Left ventricle myocardium superior (tissue), 1 donor: Measurements from ENCODE around the gene SRRM4. TPM values are rescaled to one million over a fixed set of nuclear protein-coding genes. Genes with fewer than 3 reads are reported as not detected.

ENCODE experiments used
- ATAC-seq: fragments of 200-7000 bp; cut with Tn5 transposase; one replicate; pipeline ENCODE4 v1.9.1; 2020; ENCODE audit warnings: mild to moderate bottlenecking, moderate library complexity
- DNase-seq: peaks from one replicate; pipeline ENCODE4 v3.0.0-alpha.2; 2020
- intact Hi-C: fragments of 100-400 bp; cut with micrococcal nuclease; formaldehyde crosslinking; loops from one replicate; pipeline ENCODE4 v1.11.0; 2022
- total RNA-seq: library from RNA; stranded (reverse); fragmentation: NEBNext Ultra II Directional; extraction: Animal tissue kit (Norgen Biotek cat#: 25700); gene quantifications from one replicate; pipeline ENCODE4 v1.2.1, GENCODE V29; 2021
- donor health status: DM: no; HTN: yes; CAD: no; lungs with severe emphysema.

Gene SRRM4
- total RNA-seq, 1 donor from 2014 or later, result 0.42 TPM

DNA sequence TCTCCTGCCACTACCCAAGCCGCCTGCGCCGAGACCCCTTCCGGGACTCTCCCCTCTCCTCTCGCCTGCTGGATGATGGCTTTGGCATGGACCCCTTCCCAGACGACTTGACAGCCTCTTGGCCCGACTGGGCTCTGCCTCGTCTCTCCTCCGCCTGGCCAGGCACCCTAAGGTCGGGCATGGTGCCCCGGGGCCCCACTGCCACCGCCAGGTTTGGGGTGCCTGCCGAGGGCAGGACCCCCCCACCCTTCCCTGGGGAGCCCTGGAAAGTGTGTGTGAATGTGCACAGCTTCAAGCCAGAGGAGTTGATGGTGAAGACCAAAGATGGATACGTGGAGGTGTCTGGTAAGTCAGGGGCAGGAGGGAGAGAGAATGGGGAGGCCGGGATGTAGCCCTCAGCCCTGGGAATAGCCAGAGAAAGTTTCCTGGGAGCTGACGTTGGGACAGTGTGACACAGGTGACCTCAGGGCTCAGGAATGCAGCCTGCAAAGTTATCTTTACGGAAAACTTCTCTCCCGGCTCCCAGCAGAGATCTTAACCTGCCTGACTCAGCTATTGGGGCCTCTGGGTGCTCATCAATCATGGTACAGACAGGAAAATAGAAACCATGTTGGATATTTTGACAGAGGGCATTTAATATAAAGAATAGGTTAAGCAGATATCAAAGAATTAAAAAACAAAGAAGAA, 198.1 kb downstream of the SRRM4 start:
- DNase-seq, result peak; percentile 41
- peak; percentile 24 for ATAC-seq
- intact Hi-C loops, result no loop called here

DNA sequence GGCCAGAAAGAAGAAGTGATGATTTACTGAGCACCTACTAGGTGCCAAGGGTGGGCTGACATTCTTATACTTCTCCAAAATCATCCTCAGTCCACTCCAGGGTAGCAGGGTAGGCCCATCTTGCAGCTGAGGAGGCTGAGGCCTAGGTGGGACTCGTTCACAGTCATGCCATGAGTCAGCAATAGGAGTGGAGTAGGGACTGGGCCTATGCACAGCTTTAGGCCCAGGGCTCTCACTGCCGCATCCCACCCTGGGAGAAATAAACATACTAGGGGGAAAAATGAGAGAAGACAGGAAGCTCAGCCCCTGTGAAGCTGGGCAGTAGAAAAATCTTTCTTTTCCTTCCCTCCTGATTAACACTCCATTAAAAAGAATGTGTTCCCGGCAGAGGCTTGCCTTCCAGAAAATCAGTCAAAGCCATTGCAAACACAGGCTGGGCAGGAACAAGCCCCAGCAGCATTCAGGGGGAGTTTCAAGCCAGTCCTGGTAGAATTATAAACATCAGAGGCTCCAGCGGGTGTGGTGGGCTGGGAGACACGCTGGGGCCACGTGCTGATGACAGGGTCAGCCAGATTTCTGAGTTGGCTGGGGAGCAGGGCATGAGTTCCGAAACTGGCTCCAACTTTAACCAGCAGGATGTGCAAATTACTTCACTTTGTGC, 199.2 kb downstream of the SRRM4 start:
- DNase-seq (peak; percentile 64), ATAC-seq (no peak)
- intact Hi-C loops, result no loop called here

DNA sequence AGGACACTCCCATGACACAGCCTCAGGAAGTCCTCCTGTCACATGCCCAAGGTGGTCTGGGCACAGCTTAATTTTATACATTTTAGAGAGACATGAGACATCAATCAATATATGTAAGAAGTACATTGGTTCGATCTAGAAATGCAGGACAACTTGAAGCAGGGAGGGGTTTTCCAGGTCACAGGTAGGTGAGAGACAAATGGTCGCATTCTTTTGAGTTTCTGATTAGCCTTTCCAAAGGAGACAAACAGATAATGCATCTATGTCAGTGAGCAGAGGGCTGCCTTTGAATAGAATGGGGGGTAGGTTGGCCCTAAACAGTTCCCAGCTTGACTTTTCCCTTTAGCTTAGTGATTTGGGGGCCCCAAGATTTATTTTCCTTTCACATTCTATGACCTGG, 199.9 kb downstream of the SRRM4 start:
- no peak for DNase-seq
- no peak for ATAC-seq
- intact Hi-C loops, result no loop called here

DNA sequence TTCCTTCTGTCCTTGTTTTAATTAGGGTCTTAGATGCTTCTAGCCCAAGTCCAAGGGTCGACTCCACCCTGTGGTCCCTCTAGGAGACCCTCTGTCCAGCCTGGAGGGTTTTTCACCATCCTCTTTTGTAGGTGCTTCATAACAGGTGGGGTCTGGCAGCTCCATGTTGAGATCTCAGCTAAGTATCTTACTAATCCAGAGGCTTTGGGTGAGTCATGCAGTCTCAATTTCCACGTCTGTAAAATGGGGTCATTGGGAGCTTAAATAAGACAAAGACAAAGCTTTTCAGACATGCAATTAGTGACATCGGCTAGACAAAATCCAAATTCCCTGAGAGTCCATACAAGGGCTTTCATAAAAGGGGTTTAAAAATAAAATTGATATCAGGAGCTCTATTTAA, 200.6 kb downstream of the SRRM4 start:
- ATAC-seq (no peak), DNase-seq (no peak)
- intact Hi-C loops, result no loop called here

DNA sequence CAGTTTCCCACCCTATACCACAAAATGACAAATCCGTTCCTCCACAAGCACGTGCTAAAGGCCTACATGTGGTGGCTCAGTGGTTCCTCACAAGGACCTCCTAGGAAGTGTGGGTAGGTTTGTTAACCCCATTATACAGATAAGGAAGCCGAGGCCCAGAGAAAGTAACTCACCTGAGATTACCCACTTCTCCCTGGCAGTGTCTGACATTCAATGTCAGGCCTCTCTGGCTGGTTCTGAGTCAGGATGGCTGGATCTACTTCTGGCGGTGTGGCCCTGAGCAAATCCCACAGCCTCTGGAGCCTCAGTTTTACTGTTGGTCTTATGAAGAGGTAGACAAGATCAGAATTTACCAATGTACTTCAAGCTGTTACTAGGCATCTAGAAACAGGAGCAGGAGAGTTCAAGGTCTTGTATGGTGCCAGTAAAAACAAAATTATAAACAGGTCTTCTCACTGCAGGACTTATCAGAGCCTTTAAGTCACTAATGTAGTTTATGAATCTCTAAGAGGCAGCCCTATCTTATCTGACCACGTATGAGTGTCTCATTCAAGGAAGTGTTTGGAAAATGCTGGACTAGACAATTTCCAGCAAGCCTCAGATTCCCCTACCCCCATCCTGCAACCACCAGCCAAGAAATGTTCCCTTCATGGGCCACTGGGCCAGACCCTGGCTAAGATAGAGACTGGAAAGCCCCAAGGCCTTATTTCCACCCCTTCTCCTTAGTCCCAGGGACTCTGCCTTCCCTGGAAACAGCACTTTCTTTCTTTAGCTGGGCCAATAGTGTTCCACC, 201.6 kb downstream of the SRRM4 start:
- peak; percentile 35 for ATAC-seq
- intact Hi-C loops, result no loop called here
- no peak for DNase-seq

DNA sequence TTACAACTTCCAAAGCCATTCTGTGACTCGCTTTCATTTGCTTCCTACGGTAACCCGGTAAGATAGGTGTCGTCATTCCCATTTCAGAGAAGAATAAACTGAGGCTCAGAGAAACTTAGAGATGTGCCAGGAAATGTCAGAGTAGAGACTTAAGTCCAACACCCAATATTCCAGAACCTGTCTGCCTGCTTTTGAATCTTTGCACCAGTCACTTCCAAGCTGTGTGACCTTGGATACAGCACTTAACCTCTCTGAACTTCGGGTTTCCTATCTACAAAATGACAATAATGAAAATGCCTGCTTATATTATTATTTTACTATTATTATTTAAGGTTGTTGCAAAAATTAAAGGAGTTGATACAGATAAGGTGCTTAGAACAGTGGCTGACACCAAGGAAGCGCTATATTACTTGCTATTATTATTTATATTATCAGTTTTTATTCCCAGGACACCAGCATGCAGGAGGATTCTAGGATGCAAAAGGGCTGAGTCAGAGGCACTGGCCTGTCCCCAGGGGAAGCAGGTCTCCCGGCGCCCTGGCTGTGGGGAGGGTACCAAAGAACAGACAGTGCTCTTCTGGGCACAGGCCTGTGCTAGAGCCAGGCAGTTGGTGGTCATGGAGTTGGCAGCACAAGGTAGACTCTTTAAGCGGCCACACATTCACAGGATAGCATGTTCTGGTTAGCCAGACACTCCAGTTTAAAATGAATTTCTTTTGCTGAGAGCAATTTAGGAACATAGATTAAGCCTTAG, 202.8 kb downstream of the SRRM4 start:
- ATAC-seq, result peak; percentile 68
- intact Hi-C loops, result no loop called here
- DNase-seq, result peak; percentile 77

DNA sequence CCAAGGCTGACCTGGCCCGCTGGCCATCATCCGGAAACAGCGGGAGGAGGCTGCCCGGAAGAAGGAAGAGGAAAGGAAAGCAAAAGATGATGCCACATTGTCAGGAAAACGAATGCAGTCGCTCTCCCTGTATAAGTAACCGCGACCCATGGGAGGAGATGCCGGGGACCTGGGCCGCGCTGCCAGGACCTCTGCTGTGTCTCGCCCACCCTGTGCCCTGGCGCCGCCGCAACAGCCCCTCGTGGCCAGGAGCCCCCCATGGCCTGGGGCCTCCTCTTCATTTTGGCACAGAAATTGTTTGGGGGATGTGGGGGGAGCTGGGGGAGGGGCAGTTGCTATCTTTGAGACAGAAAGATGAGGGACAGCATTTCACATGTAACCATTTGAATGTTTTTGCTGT, 213.9 kb downstream of the SRRM4 start:
- intact Hi-C loops, result no loop called here
- no peak for ATAC-seq
- DNase-seq, result no peak

DNA sequence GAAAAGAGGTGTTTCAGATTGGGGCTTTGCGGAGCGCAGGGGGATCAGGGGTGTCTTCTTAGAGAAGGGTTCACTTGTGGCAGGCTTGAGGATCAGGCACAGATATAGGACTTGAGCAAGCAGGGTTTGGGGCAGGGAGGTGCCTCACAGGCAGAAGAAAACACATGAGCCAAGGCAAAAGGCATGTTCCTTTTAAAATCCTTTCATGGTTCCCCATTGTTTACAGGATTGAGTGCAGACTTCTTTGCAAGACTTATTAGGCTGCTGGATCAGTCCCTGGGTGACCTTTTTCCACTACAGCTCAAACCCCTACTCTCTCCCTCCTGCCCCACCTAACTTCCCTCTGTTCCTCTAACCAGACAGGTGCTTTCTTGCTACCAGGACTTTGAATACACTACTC, 217.1 kb downstream of the SRRM4 start:
- DNase-seq, result no peak
- no peak for ATAC-seq

DNA sequence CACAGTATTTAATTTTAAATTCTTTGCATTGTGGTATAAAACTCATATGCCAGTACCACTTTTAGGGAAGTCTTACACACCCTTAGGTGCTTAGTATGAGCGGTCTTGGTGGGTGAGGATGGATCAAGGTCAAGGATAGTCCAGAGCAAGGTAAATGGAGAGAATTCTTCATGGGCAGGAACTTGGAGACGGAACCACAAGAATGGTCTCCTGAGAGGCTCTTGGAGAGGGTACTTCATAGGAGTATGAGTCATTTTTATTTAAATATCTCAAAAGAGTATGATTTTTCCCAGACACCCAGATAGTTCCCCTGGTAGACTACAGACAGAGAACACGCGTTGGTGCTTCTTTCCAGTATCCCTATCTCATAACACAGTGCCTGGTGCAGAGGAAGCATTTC, 219.3 kb downstream of the SRRM4 start:
- DNase-seq (no peak), ATAC-seq (no peak)
- intact Hi-C loops, result no loop called here

More for the DNA sequence above, 217.1 kb downstream of the SRRM4 start:
- intact Hi-C loops, result no loop called here

DNA sequence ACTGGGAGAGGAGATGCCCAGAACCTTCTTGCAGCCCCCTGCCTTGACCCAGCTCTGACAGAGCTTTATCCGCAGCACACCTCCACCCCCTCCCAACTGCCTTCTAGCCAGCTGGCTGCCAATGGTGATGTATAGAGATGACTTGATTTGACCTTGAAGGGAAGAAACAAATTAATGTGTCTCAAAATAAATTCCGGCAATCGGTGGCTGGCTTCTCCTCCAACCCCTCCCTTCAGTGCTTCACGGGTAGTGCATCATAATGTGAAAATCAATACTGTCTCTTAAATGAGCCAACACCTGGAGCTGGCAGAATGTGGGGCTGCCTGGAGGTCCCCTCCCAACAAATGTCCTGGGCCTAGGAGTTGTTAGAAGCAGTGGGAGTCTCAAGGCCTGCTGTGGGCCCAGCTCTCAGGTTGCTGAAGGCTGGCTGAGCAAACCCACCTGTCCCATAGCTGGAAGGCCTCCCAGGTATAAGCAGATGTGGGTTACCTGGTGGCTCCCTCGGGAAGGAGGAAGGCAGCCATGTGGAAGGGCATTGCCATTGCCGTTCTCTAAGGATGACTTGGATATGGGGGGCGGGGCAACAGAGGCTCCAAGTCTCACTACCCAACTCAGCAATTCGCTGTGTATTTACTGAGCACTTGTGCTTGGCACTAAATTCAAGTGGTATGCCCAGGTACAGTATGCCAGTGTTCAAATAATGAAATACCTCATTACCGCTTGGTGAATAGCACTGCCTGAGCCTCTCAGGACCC, 220.6 kb downstream of the SRRM4 start:
- no peak for DNase-seq
- no peak for ATAC-seq
- intact Hi-C loops, result no loop called here

DNA sequence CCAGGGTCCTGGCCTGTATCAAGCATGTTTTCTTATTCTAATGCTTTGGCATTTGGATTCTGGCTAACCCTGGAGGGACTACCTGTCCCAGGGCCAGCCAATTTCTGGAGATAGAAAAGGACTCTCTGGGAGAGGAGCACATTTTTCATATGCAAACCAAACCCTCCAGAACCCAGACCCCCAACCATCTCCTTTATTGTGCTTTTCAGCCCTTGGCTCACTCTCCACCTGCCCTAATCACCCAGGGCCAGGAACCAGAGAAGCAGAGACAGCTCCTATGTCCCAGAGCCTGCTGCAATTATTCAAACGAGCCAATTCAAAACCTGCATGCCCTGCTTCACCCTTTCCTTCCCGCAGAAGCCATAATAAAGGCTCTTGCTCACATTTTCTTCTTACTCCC, 221.2 kb downstream of the SRRM4 start:
- ATAC-seq (no peak), DNase-seq (no peak)
- intact Hi-C loops, result no loop called here

DNA sequence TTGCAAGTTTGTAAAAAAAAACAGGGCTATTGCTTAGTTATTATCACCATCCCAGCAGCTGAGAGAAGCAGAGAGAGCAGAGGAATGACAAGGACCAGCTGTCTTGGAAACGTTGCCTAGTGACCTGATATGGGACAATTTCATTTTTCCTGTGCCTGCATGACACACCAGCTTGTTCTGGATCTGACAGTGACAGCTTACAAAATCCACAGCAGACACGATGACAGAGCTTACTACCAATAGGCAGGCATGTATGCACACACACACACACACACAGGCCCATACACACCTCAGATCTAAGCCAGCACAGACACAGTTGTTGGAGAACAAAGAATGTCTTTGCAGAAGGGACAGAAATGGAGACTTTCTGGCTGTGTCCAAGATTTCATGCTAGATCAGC, 222.8 kb downstream of the SRRM4 start:
- ATAC-seq, result peak; percentile 76
- intact Hi-C loops, result no loop called here

DNA sequence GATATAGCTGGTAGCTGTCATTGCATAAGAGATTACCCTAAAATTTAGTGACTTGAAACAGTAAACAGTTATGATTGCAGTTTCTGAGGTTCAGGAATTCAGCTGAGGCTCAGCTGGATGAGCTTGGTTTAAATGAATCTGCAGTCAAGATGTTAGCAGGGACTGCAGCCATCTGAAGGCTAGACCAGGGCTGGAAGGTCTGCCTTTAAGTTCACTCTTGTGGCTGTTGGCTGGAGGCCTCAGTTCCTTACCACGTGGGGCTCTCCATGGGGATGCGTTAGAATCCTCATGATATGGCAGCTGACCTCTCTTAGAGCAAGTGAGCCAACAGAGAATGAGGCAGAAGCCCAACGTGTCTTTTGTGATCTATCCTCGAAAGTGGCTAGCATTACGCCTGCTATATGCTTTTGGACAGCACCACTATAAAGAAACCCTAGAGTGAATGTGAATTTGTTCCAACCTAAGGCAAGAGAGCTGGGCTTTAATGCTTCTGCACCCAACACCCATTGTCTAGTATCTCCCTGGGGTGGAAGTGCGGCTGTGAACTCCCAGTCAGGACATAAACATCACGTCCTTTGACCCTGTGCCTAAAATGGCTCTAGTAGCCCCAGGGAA, 223.4 kb downstream of the SRRM4 start:
- ATAC-seq, result peak; percentile 8
- DNase-seq, result peak; percentile 44
- intact Hi-C loops, result no loop called here

More for the DNA sequence above, 222.8 kb downstream of the SRRM4 start:
- no peak for DNase-seq

DNA sequence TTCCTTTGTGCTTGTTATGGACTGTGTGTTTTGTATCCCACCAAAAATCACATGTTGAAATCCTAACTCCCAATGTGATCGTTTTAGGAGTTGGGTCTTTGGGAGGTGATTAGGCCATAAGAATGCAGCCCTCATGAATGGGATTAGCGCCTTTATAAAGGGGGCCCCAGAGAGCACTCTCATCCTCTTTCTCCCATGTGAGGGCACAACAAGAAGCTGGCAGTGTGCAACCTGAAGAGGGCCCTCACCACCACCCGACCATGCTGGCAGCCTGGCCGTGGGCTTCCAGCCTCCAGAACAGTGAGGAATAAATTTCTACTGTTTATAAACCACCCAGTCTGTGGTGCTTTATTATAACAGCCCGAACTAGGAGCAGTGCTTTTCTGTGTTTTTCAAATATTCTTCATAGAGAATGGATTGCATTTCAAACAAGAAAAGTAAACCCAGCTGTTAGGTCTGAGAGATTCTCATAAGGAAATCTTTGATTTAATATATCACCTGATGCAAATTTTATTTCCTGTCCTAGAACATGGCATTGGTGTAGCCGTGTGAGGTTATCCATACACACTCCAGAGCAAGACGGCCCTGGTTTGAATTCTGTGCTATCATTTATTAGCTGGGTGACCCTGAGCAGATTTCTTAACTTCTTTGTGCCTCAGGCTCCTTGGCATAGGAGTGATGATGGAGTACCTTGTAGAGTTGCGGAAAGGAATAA, 225.2 kb downstream of the SRRM4 start:
- no peak for ATAC-seq
- no peak for DNase-seq
- intact Hi-C loops, result no loop called here

DNA sequence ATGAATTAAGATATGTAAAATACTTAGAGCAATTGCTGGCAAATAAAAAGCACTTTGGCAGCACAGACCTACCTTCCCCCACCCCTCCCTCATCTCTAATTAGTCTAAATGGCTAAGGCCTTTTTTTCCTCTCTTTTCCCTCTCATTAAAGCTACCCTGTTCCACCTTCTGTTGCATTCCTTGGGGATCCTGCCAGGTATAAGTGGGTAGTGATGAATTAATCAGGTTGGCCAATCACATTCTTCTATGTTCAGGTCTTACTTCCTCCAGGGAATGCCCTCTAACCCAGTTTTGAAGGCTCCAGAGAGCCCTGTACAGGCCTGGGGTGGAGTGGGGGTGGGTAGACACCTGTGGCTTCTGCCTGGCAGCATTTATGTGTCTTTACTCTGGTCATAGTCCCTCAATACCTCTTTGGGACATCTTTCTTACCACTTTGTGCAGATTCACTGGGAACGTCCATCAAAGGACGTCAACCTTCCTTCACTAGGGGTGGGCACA, 225.8 kb downstream of the SRRM4 start:
- DNase-seq (no peak), ATAC-seq (no peak)
- intact Hi-C loops, result no loop called here

DNA sequence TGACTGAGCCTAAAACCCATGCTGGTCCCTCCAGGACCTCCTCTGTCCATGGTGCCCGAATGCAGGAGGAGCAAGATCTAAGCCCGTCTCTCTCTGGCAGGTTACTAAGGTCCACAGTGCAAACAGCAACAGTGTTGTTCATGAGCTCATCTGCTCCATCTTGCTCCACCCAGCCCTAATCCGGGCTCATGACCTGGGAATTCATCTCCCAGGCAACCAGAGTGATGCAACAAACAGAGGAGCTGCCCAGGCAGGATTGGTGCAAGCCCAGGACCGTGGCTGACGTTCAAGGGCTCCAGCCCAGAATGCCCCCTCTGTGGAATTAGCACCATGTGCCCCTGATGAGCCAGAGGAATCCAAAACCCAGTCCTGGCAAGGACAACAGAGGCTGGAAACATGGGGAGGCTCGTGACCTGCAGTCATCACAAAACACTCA, 227.3 kb downstream of the SRRM4 start:
- DNase-seq (peak; percentile 89), ATAC-seq (peak; percentile 90)
- intact Hi-C loops, result no loop called here

DNA sequence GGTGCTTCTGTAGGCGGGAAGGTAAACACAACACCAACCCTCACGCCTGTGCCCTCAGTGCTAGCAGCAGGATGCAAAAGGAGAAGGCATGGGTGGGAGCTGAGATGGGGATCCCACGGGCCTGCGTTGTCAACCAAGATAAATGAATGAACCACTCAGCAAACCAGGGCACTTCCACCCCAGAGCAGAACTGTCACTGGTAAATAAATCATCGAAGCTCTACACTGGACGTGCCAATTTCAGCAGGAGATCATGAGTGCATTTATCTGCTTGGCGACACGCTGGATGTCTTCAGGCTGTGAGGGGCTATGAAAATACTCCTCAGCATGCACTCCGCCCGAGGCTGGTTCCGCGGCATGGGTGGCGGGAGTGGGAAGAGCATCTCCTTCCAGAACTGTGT, 230.5 kb downstream of the SRRM4 start:
- no peak for ATAC-seq
- DNase-seq, result no peak
- intact Hi-C loops, result no loop called here
